Measurements from ENCODE around the gene KCNQ1OT1.

KCNQ1OT1 gene

GRCh38 chr11:2647167-2647566 lies 52.6 kb downstream of the KCNQ1OT1 start:
- WGBS (ENCODE audit: extremely low coverage, insufficient coverage, low lambda C conversion rate) = no CpG with 5 or more reads among the region's 1 CpG

GRCh38 chr11:2645779-2646118 lies 54.0 kb downstream of the KCNQ1OT1 start:
- H3K9ac ChIP-seq (ENCODE audit: low read length) = no peak overlapping the region
- H3K4me1 ChIP-seq (ENCODE audit: control insufficient read depth, low read depth, low read length) = no peaks in the 10 kb centered on the region
- no peak overlapping the region for H3K4me3 ChIP-seq (ENCODE audit: low read length)
- no peak for DNase-seq
- H3K18ac ChIP-seq (ENCODE audit: low read length) = no peak overlapping the region
- no peak overlapping the region for H3K4ac ChIP-seq (ENCODE audit: low read depth, low read length)
- H3K79me1 ChIP-seq (ENCODE audit: low read length) = no peaks in the 10 kb centered on the region
- WGBS (ENCODE audit: extremely low coverage, insufficient coverage, low lambda C conversion rate) = no CpG with 5 or more reads among the region's 1 CpG
- H3K56ac ChIP-seq (ENCODE audit: low read length) = no peak overlapping the region
- H2BK120ac ChIP-seq (ENCODE audit: low read depth, low read length) = no peak overlapping the region
- no peak overlapping the region for H3K4me2 ChIP-seq (ENCODE audit: low read length)
- no peak overlapping the region for H4K5ac ChIP-seq (ENCODE audit: low read length)
- no peak overlapping the region for H2AK5ac ChIP-seq (ENCODE audit: low read length)
- H3K27me3 ChIP-seq (ENCODE audit: insufficient read depth, low read length, poor library complexity) = peaks cover 3% of the 10 kb centered on the region
- H3K36me3 ChIP-seq (ENCODE audit: control insufficient read depth, insufficient read depth, low read length) = no peaks in the 10 kb centered on the region
- no peak overlapping the region for H4K8ac ChIP-seq (ENCODE audit: low read depth, low read length)
- no peak overlapping the region for H3K27ac ChIP-seq (ENCODE audit: low read depth, low read length)
- no peak overlapping the region for H2BK5ac ChIP-seq (ENCODE audit: low read length)
- H3K79me2 ChIP-seq (ENCODE audit: control insufficient read depth, insufficient read depth, low read length) = no peaks in the 10 kb centered on the region
- no peak overlapping the region for H3K23ac ChIP-seq (ENCODE audit: low read length)
- H2BK15ac ChIP-seq (replicated peaks; ENCODE audit: low read depth) = no peak overlapping the region

More at GRCh38 chr11:2647167-2647566, 52.6 kb downstream of the KCNQ1OT1 start:
- Histone ChIP-seq H3K27me3 (ENCODE audit: insufficient read depth, low read length, poor library complexity) (peaks cover 3% of the 10 kb centered on the region), H2BK5ac (ENCODE audit: low read length) (no peak overlapping the region), H3K79me1 (ENCODE audit: low read length) (no peaks in the 10 kb centered on the region), H3K4me2 (ENCODE audit: low read length) (no peak overlapping the region), H4K5ac (ENCODE audit: low read length) (no peak overlapping the region), H2BK120ac (ENCODE audit: low read depth, low read length) (no peak overlapping the region), H3K4me1 (ENCODE audit: control insufficient read depth, low read depth, low read length) (no peaks in the 10 kb centered on the region), H2BK15ac (replicated peaks; ENCODE audit: low read depth) (no peak overlapping the region), H3K79me2 (ENCODE audit: control insufficient read depth, insufficient read depth, low read length) (no peaks in the 10 kb centered on the region), H3K18ac (ENCODE audit: low read length) (no peak overlapping the region), H3K4ac (ENCODE audit: low read depth, low read length) (no peak overlapping the region), H3K56ac (ENCODE audit: low read length) (no peak overlapping the region), H3K9ac (ENCODE audit: low read length) (no peak overlapping the region), H3K23ac (ENCODE audit: low read length) (no peak overlapping the region), H3K4me3 (ENCODE audit: low read length) (no peak overlapping the region), H2AK5ac (ENCODE audit: low read length) (no peak overlapping the region), H3K27ac (ENCODE audit: low read depth, low read length) (no peak overlapping the region), H4K8ac (ENCODE audit: low read depth, low read length) (no peak overlapping the region), H3K36me3 (ENCODE audit: control insufficient read depth, insufficient read depth, low read length) (no peaks in the 10 kb centered on the region)
- no peak for DNase-seq

- Histone ChIP-seq H3K56ac (ENCODE audit: low read length) (no peak overlapping the region), H3K79me2 (ENCODE audit: control insufficient read depth, insufficient read depth, low read length) (no peaks in the 10 kb centered on the region), H3K9ac (ENCODE audit: low read length) (no peak overlapping the region), H2BK15ac (replicated peaks; ENCODE audit: low read depth) (no peak overlapping the region), H2BK5ac (ENCODE audit: low read length) (no peak overlapping the region), H3K79me1 (ENCODE audit: low read length) (no peaks in the 10 kb centered on the region), H3K23ac (ENCODE audit: low read length) (no peak overlapping the region), H3K27ac (ENCODE audit: low read depth, low read length) (no peak overlapping the region), H3K4me3 (ENCODE audit: low read length) (no peak overlapping the region), H3K27me3 (ENCODE audit: insufficient read depth, low read length, poor library complexity) (peaks cover 3% of the 10 kb centered on the region), H3K4ac (ENCODE audit: low read depth, low read length) (no peak overlapping the region), H4K5ac (ENCODE audit: low read length) (no peak overlapping the region), H3K4me2 (ENCODE audit: low read length) (no peak overlapping the region), H3K18ac (ENCODE audit: low read length) (no peak overlapping the region), H3K36me3 (ENCODE audit: control insufficient read depth, insufficient read depth, low read length) (no peaks in the 10 kb centered on the region), H3K4me1 (ENCODE audit: control insufficient read depth, low read depth, low read length) (no peaks in the 10 kb centered on the region), H4K8ac (ENCODE audit: low read depth, low read length) (no peak overlapping the region), H2AK5ac (ENCODE audit: low read length) (no peak overlapping the region), H2BK120ac (ENCODE audit: low read depth, low read length) (no peak overlapping the region)
- no CpG with 5 or more reads among the region's 4 CpGs for WGBS (ENCODE audit: extremely low coverage, insufficient coverage, low lambda C conversion rate)
- no peak for DNase-seq
Observed at GRCh38 chr11:2644844-2645778, 54.7 kb downstream of the KCNQ1OT1 start.

- H3K36me3 ChIP-seq (ENCODE audit: control insufficient read depth, insufficient read depth, low read length) = no peaks in the 10 kb centered on the region
- WGBS (ENCODE audit: extremely low coverage, insufficient coverage, low lambda C conversion rate) = no CpG with 5 or more reads among the region's 3 CpGs
Observed at GRCh38 chr11:2643746-2644145, 56.0 kb downstream of the KCNQ1OT1 start.

GRCh38 chr11:2641623-2642022 lies 58.2 kb downstream of the KCNQ1OT1 start:
- no peak overlapping the region for H3K18ac ChIP-seq (ENCODE audit: low read length)
- no peak overlapping the region for H3K27ac ChIP-seq (ENCODE audit: low read depth, low read length)
- no peaks in the 10 kb centered on the region for H3K4me1 ChIP-seq (ENCODE audit: control insufficient read depth, low read depth, low read length)
- H4K5ac ChIP-seq (ENCODE audit: low read length) = no peak overlapping the region
- no peak overlapping the region for H3K4ac ChIP-seq (ENCODE audit: low read depth, low read length)
- no peaks in the 10 kb centered on the region for H3K79me2 ChIP-seq (ENCODE audit: control insufficient read depth, insufficient read depth, low read length)
- DNase-seq = no peak
- no peaks in the 10 kb centered on the region for H3K79me1 ChIP-seq (ENCODE audit: low read length)
- H3K4me3 ChIP-seq (ENCODE audit: low read length) = no peak overlapping the region
- H3K4me2 ChIP-seq (ENCODE audit: low read length) = no peak overlapping the region
- no peak overlapping the region for H3K56ac ChIP-seq (ENCODE audit: low read length)
- H4K8ac ChIP-seq (ENCODE audit: low read depth, low read length) = no peak overlapping the region
- H2BK120ac ChIP-seq (ENCODE audit: low read depth, low read length) = no peak overlapping the region
- no peaks in the 10 kb centered on the region for H3K36me3 ChIP-seq (ENCODE audit: control insufficient read depth, insufficient read depth, low read length)
- H3K27me3 ChIP-seq (ENCODE audit: insufficient read depth, low read length, poor library complexity) = peaks cover 3% of the 10 kb centered on the region
- no peak overlapping the region for H3K23ac ChIP-seq (ENCODE audit: low read length)
- H2BK15ac ChIP-seq (replicated peaks; ENCODE audit: low read depth) = no peak overlapping the region
- no peak overlapping the region for H2AK5ac ChIP-seq (ENCODE audit: low read length)
- no CpG with 5 or more reads among the region's 1 CpG for WGBS (ENCODE audit: extremely low coverage, insufficient coverage, low lambda C conversion rate)
- H3K9ac ChIP-seq (ENCODE audit: low read length) = no peak overlapping the region
- no peak overlapping the region for H2BK5ac ChIP-seq (ENCODE audit: low read length)

More at GRCh38 chr11:2643746-2644145, 56.0 kb downstream of the KCNQ1OT1 start:
- H3K56ac ChIP-seq (ENCODE audit: low read length) = no peak overlapping the region
- no peaks in the 10 kb centered on the region for H3K79me2 ChIP-seq (ENCODE audit: control insufficient read depth, insufficient read depth, low read length)
- H4K8ac ChIP-seq (ENCODE audit: low read depth, low read length) = no peak overlapping the region
- DNase-seq = no peak
- H2BK120ac ChIP-seq (ENCODE audit: low read depth, low read length) = no peak overlapping the region
- H3K4me3 ChIP-seq (ENCODE audit: low read length) = no peak overlapping the region
- H3K4me2 ChIP-seq (ENCODE audit: low read length) = no peak overlapping the region
- H4K5ac ChIP-seq (ENCODE audit: low read length) = no peak overlapping the region
- no peak overlapping the region for H3K23ac ChIP-seq (ENCODE audit: low read length)
- H3K4ac ChIP-seq (ENCODE audit: low read depth, low read length) = no peak overlapping the region
- no peak overlapping the region for H3K27ac ChIP-seq (ENCODE audit: low read depth, low read length)
- H3K9ac ChIP-seq (ENCODE audit: low read length) = no peak overlapping the region
- H3K18ac ChIP-seq (ENCODE audit: low read length) = no peak overlapping the region
- no peaks in the 10 kb centered on the region for H3K79me1 ChIP-seq (ENCODE audit: low read length)
- peaks cover 3% of the 10 kb centered on the region for H3K27me3 ChIP-seq (ENCODE audit: insufficient read depth, low read length, poor library complexity)
- no peaks in the 10 kb centered on the region for H3K4me1 ChIP-seq (ENCODE audit: control insufficient read depth, low read depth, low read length)
- H2BK15ac ChIP-seq (replicated peaks; ENCODE audit: low read depth) = no peak overlapping the region
- H2AK5ac ChIP-seq (ENCODE audit: low read length) = no peak overlapping the region
- H2BK5ac ChIP-seq (ENCODE audit: low read length) = no peak overlapping the region

Data from mesendoderm (in vitro differentiated cells).